Natural killer cell treated with Interleukin-12 subunit alpha and Interleukin-12 subunit beta and Interleukin-15 and Interleukin-18, amount 100 ng/mL, for 72 hours (primary cell): Measurements from ENCODE around the gene BCL7C. TPM values are rescaled to one million over a fixed set of nuclear protein-coding genes. Genes with fewer than 3 reads are reported as not detected.

Experiments used
- ATAC-seq, 2 donors: fragments of 150-1000 bp; cut with Tn5 transposase in 1 of 2; sonication (Bioruptor Pico), chemical (Tn5 transposase) in 1 of 2; 2 replicates each; pipeline ENCODE4 v1.10.0; 2021
- DNase-seq: peaks from one replicate; pipeline ENCODE4 v3.0.0; 2022; ENCODE audit warnings: low spot score
- H3K27ac Mint-ChIP-seq, 2 donors: 1 replicate in 1 of 2; 2 replicates in 1 of 2; pipeline ENCODE4 v1.8.0; 2022; ENCODE audit warnings: mixed read lengths in 2 of 2, mild to moderate bottlenecking in 1 of 2, moderate library complexity in 1 of 2
- H3K27me3 Mint-ChIP-seq, 2 donors: 1 replicate in 1 of 2; 2 replicates in 1 of 2; pipeline ENCODE4 v1.8.0; 2022; ENCODE audit warnings: mixed read lengths in 2 of 2
- H3K36me3 Mint-ChIP-seq: one replicate; pipeline ENCODE4 v1.8.0; 2022; ENCODE audit warnings: mixed read lengths
- H3K4me1 Mint-ChIP-seq, 2 donors: 1 replicate in 1 of 2; 2 replicates in 1 of 2; pipeline ENCODE4 v1.8.0; 2022; ENCODE audit warnings: low read depth in 2 of 2, mixed read lengths in 2 of 2, mild to moderate bottlenecking in 1 of 2
- H3K4me3 Mint-ChIP-seq: one replicate; pipeline ENCODE4 v1.8.0; 2022; ENCODE audit warnings: mixed read lengths
- H3K9me3 Mint-ChIP-seq: 2 replicates; pipeline ENCODE4 v1.8.0; 2022; ENCODE audit warnings: mixed read lengths
- total RNA-seq, 2 donors: library from RNA; stranded (reverse); gene quantifications; one replicate each; pipeline ENCODE4 v1.2.3, GENCODE V29; 2022

BCL7C gene
- total RNA-seq, 2 donors from 2014 or later, result 35.3 to 65.0 TPM

DNA sequence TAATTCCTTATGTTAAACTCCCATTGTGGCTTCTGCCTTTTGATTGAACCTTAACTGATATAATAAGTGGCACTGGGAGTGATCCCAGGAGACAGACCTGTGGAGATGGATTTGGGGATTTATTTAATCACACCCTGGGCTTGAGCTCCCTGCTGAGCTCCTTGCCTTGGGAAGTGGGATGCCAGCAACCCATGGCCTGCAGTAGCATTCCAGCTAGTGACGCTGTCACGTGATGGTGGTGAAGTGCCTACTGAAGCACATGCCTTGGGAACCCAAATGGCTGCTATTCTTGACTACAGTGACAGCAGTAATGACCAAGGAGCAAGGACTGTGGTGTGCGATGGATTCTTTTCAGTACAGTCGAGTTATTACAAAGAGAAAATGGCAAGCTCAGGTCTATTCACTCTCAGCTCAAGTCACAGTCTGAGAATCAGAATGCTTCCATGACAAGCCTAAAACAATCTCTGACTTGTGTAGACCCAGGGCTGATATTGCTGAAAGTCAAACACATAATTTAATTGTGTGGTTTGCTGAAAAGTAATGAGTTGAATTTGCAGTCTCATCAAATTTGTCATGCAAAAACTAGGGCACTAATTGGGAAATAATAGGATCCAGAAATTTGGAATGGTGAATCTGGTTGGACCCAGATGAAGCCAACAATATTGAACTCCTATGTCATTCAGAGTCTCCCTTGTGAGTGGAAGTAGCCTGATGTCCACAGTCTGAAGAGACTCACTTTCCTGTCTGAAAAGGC is 47.1 kb downstream of the BCL7C start:
- ATAC-seq, result no peak
- H3K4me3 Mint-ChIP-seq, result no peak overlapping the region
- H3K4me1 Mint-ChIP-seq, result peaks cover 10 to 11% of the 10 kb centered on the region in 2 donors
- H3K9me3 Mint-ChIP-seq, result no peaks in the 10 kb centered on the region
- no peak for DNase-seq
- H3K36me3 Mint-ChIP-seq, result no peaks in the 10 kb centered on the region
- no peaks in the 10 kb centered on the region for H3K27me3 Mint-ChIP-seq
- H3K27ac Mint-ChIP-seq, result no peak overlapping the region

DNA sequence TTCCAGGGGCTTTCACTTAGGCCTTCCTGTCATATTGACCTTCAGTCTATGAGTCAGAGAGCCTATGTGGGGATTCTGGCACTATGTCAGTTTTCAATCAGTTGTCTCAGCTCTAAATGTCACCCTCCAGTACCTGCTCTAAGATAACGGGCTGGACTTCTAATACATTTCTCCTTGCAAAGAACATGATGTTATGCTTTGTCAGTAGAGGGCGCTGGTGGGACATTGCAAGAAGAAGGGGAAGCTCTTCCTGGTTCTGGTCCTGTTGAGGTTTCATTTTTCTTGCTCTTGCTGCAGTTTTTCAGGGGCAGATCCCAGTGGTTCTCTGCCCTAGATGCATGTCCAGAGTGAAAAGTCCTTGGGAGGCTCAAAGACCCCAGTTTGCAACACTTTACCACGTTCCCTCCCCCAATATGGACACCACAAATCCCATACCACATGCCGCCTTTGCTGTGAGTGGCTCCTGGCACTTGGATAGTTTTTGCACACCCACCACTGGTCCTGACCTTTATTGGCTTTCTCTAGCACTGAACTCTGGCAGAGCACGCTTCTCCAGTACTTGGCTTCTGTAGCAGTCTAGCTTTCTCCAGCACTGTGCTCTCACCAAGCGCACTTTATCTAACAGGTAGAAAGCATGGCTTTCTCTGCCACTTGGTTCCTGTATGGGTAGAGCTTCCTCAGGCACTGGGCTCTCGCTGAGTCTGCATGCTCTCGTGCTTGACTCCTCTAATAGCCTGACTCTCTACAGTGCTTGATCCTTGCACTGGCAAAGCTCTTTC is 49.0 kb downstream of the BCL7C start:
- Mint-ChIP-seq H3K27ac (peak overlapping the region; percentile 45 to 71), H3K27me3 (no peaks in the 10 kb centered on the region), H3K36me3 (no peaks in the 10 kb centered on the region), H3K9me3 (no peaks in the 10 kb centered on the region), H3K4me3 (peak overlapping the region; percentile 65), H3K4me1 (peaks cover 10 to 11% of the 10 kb centered on the region in 2 donors)
- peak; percentile 88 for DNase-seq
- peak; percentile 88 to 90 for ATAC-seq

DNA sequence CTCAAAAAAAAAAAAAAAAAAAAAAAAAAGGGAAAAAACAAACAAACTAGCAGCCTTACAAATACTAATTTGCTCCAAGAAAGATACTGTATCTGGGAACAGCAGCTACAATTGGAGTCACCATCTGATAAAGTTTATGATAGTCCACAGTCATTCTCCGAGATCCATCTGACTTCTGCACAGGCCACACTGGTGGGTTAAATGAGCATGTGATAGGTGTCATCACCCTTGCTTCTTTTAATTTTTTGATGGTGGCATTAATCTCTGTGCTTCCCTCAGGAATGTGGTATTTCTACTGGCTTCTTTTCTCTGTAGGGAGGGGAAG is 49.6 kb downstream of the BCL7C start:
- H3K36me3 Mint-ChIP-seq, result no peaks in the 10 kb centered on the region
- peak overlapping the region in 1 of 2 donors; percentile 71 for H3K27ac Mint-ChIP-seq
- no peaks in the 10 kb centered on the region for H3K27me3 Mint-ChIP-seq
- DNase-seq, result no peak
- H3K4me1 Mint-ChIP-seq, result peaks cover 10 to 11% of the 10 kb centered on the region in 2 donors
- ATAC-seq, result no peak
- no peak overlapping the region for H3K4me3 Mint-ChIP-seq
- no peaks in the 10 kb centered on the region for H3K9me3 Mint-ChIP-seq

DNA sequence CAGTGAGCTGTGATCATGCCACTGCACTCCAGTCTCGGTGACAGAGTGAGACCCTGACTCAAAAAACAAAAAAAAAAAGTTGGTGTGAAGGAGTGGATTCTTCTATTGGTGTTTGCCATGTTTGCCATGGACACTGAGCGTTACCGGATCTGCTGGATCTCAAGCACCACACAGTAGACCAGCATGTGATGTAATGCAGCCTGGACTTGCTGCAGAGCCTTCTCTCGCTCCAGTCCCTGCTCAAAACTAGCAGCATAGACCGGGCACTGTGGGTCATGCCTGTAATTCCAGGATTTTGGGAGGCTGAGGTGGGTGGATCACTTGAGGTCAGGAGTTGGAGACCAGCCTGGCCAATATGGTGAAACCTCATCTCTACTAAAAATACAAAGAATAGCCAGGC is 50.4 kb downstream of the BCL7C start:
- H3K27me3 Mint-ChIP-seq, result no peaks in the 10 kb centered on the region
- no peak for ATAC-seq
- H3K4me1 Mint-ChIP-seq, result peaks cover 10 to 11% of the 10 kb centered on the region in 2 donors
- H3K9me3 Mint-ChIP-seq, result no peaks in the 10 kb centered on the region
- H3K27ac Mint-ChIP-seq, result no peak overlapping the region
- no peak for DNase-seq
- no peak overlapping the region for H3K4me3 Mint-ChIP-seq
- no peaks in the 10 kb centered on the region for H3K36me3 Mint-ChIP-seq

DNA sequence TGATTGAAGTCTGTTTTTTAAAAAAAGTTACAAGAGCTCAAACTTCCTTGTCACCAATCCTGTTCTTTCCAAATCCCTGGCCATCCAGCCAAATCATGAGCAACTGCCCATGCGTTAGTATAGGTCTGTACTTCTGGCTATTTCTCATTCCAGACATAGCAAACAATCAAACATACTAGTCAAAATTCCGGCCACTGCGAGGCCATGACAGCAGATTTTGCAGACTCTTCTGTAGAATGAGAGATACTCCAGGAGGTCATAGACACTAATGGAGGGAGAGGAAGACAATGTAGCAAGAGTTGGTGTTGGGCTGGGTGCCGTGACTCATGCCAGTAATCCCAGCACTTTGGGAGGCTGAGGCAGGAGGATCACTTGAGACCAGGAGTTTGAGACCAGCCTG is 50.9 kb downstream of the BCL7C start:
- no peaks in the 10 kb centered on the region for H3K9me3 Mint-ChIP-seq
- H3K36me3 Mint-ChIP-seq, result no peaks in the 10 kb centered on the region

DNA sequence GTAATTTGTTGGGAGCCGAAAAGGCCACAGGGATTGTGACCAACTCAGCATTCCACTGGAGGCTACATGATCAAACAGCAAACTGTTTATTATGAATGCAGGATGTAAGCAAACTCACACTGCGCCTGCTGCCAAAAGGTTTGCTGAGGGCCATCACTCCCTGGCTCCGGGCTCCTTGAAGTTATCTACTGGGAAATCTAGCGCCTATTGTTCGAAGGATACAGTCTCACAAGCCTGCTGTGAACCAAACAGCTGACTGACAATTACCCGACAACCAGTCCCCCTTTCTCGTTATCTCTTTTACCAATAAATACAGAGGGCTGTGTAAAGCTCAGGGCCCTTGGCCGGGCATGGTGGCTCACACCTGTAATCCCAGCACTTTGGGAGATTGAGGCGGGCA is 52.5 kb downstream of the BCL7C start:
- peaks cover 10 to 11% of the 10 kb centered on the region in 2 donors for H3K4me1 Mint-ChIP-seq
- no peaks in the 10 kb centered on the region for H3K36me3 Mint-ChIP-seq
- no peaks in the 10 kb centered on the region for H3K9me3 Mint-ChIP-seq
- no peak overlapping the region for H3K4me3 Mint-ChIP-seq
- DNase-seq (no peak), ATAC-seq (no peak)
- H3K27ac Mint-ChIP-seq, result no peak overlapping the region
- no peaks in the 10 kb centered on the region for H3K27me3 Mint-ChIP-seq

More for the DNA sequence above, 50.9 kb downstream of the BCL7C start:
- Mint-ChIP-seq H3K27me3 (no peaks in the 10 kb centered on the region), H3K4me3 (no peak overlapping the region), H3K27ac (no peak overlapping the region), H3K4me1 (peaks cover 10 to 11% of the 10 kb centered on the region in 2 donors)
- ATAC-seq, result no peak
- no peak for DNase-seq

DNA sequence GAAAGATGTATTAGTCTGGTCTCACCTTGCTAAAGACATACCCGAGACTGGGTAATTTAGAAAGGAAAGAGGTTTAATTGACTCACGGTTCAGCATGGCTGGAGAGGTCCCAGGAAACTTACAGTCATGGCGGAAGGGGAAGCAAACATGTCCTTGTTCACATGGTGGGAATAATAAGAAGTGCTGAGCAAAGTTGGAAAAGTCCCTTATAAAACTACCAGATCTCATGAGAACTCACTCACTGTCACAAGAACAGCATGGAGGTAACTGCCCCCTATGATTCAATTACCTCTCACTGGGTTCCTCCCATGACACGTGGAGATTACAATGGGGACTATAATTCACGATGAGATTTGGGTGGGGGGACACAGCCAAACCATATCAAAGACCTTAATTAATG is 53.3 kb downstream of the BCL7C start:
- no peak overlapping the region for H3K4me3 Mint-ChIP-seq

DNA sequence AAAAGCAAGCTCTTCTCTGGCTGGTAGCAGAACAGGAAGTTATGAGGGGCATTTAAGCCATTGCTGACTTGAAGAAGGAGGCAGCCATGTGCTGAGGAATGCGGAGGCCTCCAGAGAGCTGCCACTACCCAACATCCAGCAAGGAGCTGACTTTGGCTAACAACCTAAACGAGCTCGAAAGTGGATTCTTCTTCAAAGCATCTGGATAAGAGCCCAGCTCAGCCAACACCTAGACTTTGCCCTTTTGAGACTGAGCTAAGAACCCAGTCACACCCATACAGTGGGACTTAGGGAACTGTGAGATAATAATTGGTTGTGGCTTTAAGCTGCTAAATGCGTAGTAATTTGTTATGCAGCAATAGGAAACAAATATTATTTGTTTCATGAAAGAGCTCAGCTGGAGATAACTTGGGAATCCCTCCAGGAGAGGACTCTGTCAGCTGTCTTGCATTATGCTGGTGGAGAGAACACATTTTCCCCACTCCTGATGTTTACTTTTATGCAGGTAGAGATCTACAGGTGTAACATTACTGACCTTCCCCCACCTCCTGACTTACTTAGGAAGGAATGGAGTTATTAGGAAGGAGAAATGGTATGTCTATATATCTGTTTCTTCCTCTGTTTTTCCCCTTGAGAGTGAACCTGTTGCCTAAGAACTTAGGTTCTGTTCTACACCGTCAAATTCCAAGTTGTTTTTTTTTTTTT is 54.2 kb downstream of the BCL7C start:
- Mint-ChIP-seq H3K4me1 (peaks cover 4% of the 10 kb centered on the region in 2 donors), H3K36me3 (no peaks in the 10 kb centered on the region), H3K27me3 (no peaks in the 10 kb centered on the region), H3K9me3 (no peaks in the 10 kb centered on the region), H3K27ac (no peak overlapping the region), H3K4me3 (no peak overlapping the region)
- ATAC-seq, result no peak
- DNase-seq, result no peak

More for the DNA sequence above, 53.3 kb downstream of the BCL7C start:
- Mint-ChIP-seq H3K4me1 (peaks cover 10 to 11% of the 10 kb centered on the region in 2 donors), H3K36me3 (no peaks in the 10 kb centered on the region), H3K27ac (no peak overlapping the region), H3K9me3 (no peaks in the 10 kb centered on the region), H3K27me3 (no peaks in the 10 kb centered on the region)
- DNase-seq, result no peak
- ATAC-seq, result no peak

DNA sequence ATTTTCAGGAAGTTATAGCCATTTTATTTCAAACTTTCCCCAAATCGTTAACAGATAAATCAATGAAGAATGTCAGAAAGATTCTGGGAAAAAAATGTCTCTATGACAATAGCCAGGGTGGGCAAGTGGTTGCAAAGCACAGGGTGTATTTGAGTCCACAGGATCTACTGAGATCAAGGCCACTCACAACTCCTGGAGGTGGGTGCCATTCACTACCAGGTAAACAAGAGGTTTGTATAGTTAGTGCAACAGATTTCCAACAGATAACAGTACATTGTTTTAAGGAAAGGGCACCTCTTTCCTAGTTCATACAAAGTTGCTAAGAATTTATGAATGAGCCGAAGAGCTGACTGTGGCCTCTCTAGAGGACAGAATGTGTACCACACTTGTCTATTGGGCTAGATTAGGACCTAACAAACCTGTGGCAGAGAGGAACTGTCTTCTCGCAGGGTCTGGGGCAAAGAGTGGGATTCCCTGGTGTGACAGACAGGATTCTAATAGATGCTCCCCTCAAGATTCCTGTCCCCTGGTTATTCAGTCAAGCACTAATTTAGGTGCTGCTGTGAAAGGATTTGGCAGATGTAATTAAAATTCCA is 54.9 kb downstream of the BCL7C start:
- Mint-ChIP-seq H3K36me3 (no peaks in the 10 kb centered on the region), H3K4me3 (no peak overlapping the region), H3K4me1 (no peaks in the 10 kb centered on the region), H3K27ac (no peak overlapping the region), H3K27me3 (no peaks in the 10 kb centered on the region), H3K9me3 (no peaks in the 10 kb centered on the region)
- DNase-seq, result no peak
- ATAC-seq, result no peak

DNA sequence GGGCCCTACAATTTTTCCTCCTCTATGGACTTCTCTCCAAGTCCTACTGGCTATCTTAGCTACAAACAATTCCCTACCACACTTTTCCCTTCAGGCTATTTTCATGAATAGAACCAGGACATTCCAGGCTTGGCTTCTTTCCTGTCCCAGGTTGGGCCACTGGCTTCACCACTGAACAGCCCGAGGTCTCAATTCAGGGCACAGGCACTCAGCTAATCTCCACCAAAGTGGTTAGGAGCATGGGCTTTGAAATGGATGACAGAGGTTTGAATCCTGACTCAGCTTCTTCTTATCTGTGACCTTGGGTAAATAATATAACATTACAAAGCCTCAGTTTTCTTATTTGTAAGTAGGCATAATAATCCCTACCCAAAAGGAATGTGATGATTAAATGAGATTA is 56.0 kb downstream of the BCL7C start:
- no peak for DNase-seq

More for the DNA sequence above, 56.0 kb downstream of the BCL7C start:
- no peaks in the 10 kb centered on the region for H3K4me1 Mint-ChIP-seq
- no peak overlapping the region for H3K27ac Mint-ChIP-seq
- no peaks in the 10 kb centered on the region for H3K9me3 Mint-ChIP-seq
- no peaks in the 10 kb centered on the region for H3K27me3 Mint-ChIP-seq
- ATAC-seq, result no peak
- no peaks in the 10 kb centered on the region for H3K36me3 Mint-ChIP-seq
- no peak overlapping the region for H3K4me3 Mint-ChIP-seq

Other genes starting within 250 kb of the BCL7C start
- 100 to 1,000 TPM; 128 to 197 TPM for gene PRR14, start 243.1 kb downstream of the BCL7C start, total RNA-seq
- 100 to 1,000 TPM; 140 to 147 TPM for gene FBRS, start 235.6 kb downstream of the BCL7C start, total RNA-seq
- 100 to 1,000 TPM in 1 of 2 donors, 10 to 100 TPM in 1; 90.8 to 121 TPM for gene SRCAP, start 194.9 kb downstream of the BCL7C start, total RNA-seq
- gene PHKG2, start 145.7 kb downstream of the BCL7C start, total RNA-seq, result 10 to 100 TPM; 50.2 to 63.8 TPM
- gene CFAP119, start 132.0 kb downstream of the BCL7C start, total RNA-seq, result 10 to 100 TPM in 1 of 2 donors, 1 to 10 TPM in 1; 3.4 to 17.0 TPM
- gene RNF40, start 131.8 kb downstream of the BCL7C start, total RNA-seq, result 100 to 1,000 TPM; 120 to 161 TPM
- gene ZNF629, start 106.9 kb downstream of the BCL7C start, total RNA-seq, result 1 to 10 TPM in 1 of 2 donors, under 1 TPM in 1; 0.98 to 3.8 TPM
- under 1 TPM; 0.17 to 0.36 TPM for gene CTF1, start 2.5 kb upstream of the BCL7C start, total RNA-seq
- 10 to 100 TPM; 22.8 to 42.0 TPM for gene FBXL19, start 29.5 kb upstream of the BCL7C start, total RNA-seq
- 10 to 100 TPM in 1 of 2 donors, 1 to 10 TPM in 1; 7.4 to 16.8 TPM for gene ORAI3, start 55.0 kb upstream of the BCL7C start, total RNA-seq
- gene SETD1A, start 63.7 kb upstream of the BCL7C start, total RNA-seq, result 10 to 100 TPM; 27.5 to 40.0 TPM
- 1 to 10 TPM; 2.3 to 5.3 TPM for gene HSD3B7, start 91.1 kb upstream of the BCL7C start, total RNA-seq
- gene STX1B, start 116.6 kb upstream of the BCL7C start, total RNA-seq, result under 1 TPM; 0.05 to 0.50 TPM
- 10 to 100 TPM; 85.1 to 92.0 TPM for gene STX4, start 139.5 kb upstream of the BCL7C start, total RNA-seq
- 10 to 100 TPM; 16.4 to 30.5 TPM for gene ZNF668, start 180.2 kb upstream of the BCL7C start, total RNA-seq
- 10 to 100 TPM; 25.8 to 26.3 TPM for gene ZNF646, start 180.3 kb upstream of the BCL7C start, total RNA-seq
- 1 to 10 TPM; 4.1 to 5.1 TPM for gene PRSS53, start 194.9 kb upstream of the BCL7C start, total RNA-seq
- 10 to 100 TPM; 65.2 to 84.6 TPM for gene VKORC1, start 200.7 kb upstream of the BCL7C start, total RNA-seq
- 10 to 100 TPM; 42.7 to 43.1 TPM for gene BCKDK, start 214.3 kb upstream of the BCL7C start, total RNA-seq
- gene KAT8, start 223.6 kb upstream of the BCL7C start, total RNA-seq, result 10 to 100 TPM; 39.5 to 67.3 TPM
- gene PRSS8, start 241.7 kb upstream of the BCL7C start, total RNA-seq, result not detected